ENCODE measurements around the gene HNF1A.

HNF1A gene

GRCh38 chr12:120993496-120993895 lies 15.2 kb downstream of the HNF1A start:
- POLR2A ChIA-PET = interaction anchor here (1.0 kb wide), 1 partner anchor 11 kb away, joined by 3 read pairs; no protein-coding TSS in a partner anchor
- CTCF ChIA-PET = interaction anchor here (0.7 kb wide), 1 partner anchor 347 kb away, joined by 3 read pairs; no protein-coding TSS in a partner anchor
- TF ChIP-seq PKNOX1 (IDR thresholded peaks at IDR 0.05) (no peak), SUZ12 (IDR thresholded peaks at IDR 0.05) (no peak), ELF4 (IDR thresholded peaks at IDR 0.05) (no peak), BHLHE40 (IDR thresholded peaks at IDR 0.05; ENCODE audit: borderline replicate concordance) (no peak), ARNT (IDR thresholded peaks at IDR 0.05) (no peak), NFRKB (IDR thresholded peaks at IDR 0.05) (no peak)
- DNase-seq (ENCODE audit: extremely low spot score) = no peak

GRCh38 chr12:120994059-120994458 lies 15.7 kb downstream of the HNF1A start:
- CTCF ChIA-PET = no interaction called here
- TF ChIP-seq NFRKB (IDR thresholded peaks at IDR 0.05) = no peak
- TF ChIP-seq FOXA1 (IDR thresholded peaks at IDR 0.05) = no peak
- no peak for TF ChIP-seq LEF1 (IDR thresholded peaks at IDR 0.05; ENCODE audit: borderline replicate concordance)
- no peak for TF ChIP-seq FOXK2 (IDR thresholded peaks at IDR 0.05)
- TF ChIP-seq SP1 (IDR thresholded peaks at IDR 0.05) = no peak
- no peak for TF ChIP-seq SUZ12 (IDR thresholded peaks at IDR 0.05)
- no peak for TF ChIP-seq ARNT (IDR thresholded peaks at IDR 0.05)
- TF ChIP-seq CTBP1 (IDR thresholded peaks at IDR 0.05; ENCODE audit: borderline replicate concordance) = no peak
- no peak for TF ChIP-seq BHLHE40 (IDR thresholded peaks at IDR 0.05; ENCODE audit: borderline replicate concordance)
- TF ChIP-seq ELF4 (IDR thresholded peaks at IDR 0.05) = no peak
- no peak for TF ChIP-seq ZNF384 (IDR thresholded peaks at IDR 0.05)
- no peak for TF ChIP-seq TARDBP (IDR thresholded peaks at IDR 0.05)
- no peak for TF ChIP-seq FOXM1 (IDR thresholded peaks at IDR 0.05; ENCODE audit: borderline replicate concordance)
- TF ChIP-seq L3MBTL2 (conservative IDR thresholded peaks at IDR 0.05) = no peak
- no peak for TF ChIP-seq PKNOX1 (IDR thresholded peaks at IDR 0.05)
- no peak for TF ChIP-seq HDGF (IDR thresholded peaks at IDR 0.05; ENCODE audit: borderline replicate concordance)
- POLR2A ChIA-PET = interaction anchor here (1.0 kb wide), 1 partner anchor 11 kb away, joined by 3 read pairs; no protein-coding TSS in a partner anchor
- DNase-seq (ENCODE audit: extremely low spot score) = no peak

- ChIA-PET POLR2A (interaction anchor here (0.6 kb wide), 1 partner anchor 296 kb away, joined by 3 read pairs; no protein-coding TSS in a partner anchor), CTCF (interaction anchor here (0.6 kb wide), 1 partner anchor 98 kb away, joined by 3 read pairs; no protein-coding TSS in a partner anchor)
- no peak for DNase-seq (ENCODE audit: extremely low spot score)
- TF ChIP-seq FOXK2 (IDR thresholded peaks at IDR 0.05) (no peak), BHLHE40 (IDR thresholded peaks at IDR 0.05; ENCODE audit: borderline replicate concordance) (no peak), PKNOX1 (IDR thresholded peaks at IDR 0.05) (no peak), HDGF (IDR thresholded peaks at IDR 0.05; ENCODE audit: borderline replicate concordance) (no peak), SP1 (IDR thresholded peaks at IDR 0.05) (no peak), ELF4 (IDR thresholded peaks at IDR 0.05) (no peak), L3MBTL2 (conservative IDR thresholded peaks at IDR 0.05) (no peak), ARNT (IDR thresholded peaks at IDR 0.05) (no peak), ZNF384 (IDR thresholded peaks at IDR 0.05) (no peak), FOXA1 (IDR thresholded peaks at IDR 0.05) (no peak)
These were observed 16.4 kb downstream of the HNF1A start for GRCh38 chr12:120994589-120995337.

GRCh38 chr12:120996133-120996746 lies 17.9 kb downstream of the HNF1A start:
- no peak for TF ChIP-seq SUZ12 (IDR thresholded peaks at IDR 0.05)
- no peak for TF ChIP-seq FOXA1 (IDR thresholded peaks at IDR 0.05)
- TF ChIP-seq BHLHE40 (IDR thresholded peaks at IDR 0.05; ENCODE audit: borderline replicate concordance) = no peak
- TF ChIP-seq L3MBTL2 (conservative IDR thresholded peaks at IDR 0.05) = no peak
- no peak for TF ChIP-seq CTBP1 (IDR thresholded peaks at IDR 0.05; ENCODE audit: borderline replicate concordance)
- TF ChIP-seq ELF4 (IDR thresholded peaks at IDR 0.05) = no peak
- TF ChIP-seq SP1 (IDR thresholded peaks at IDR 0.05) = no peak
- no peak for TF ChIP-seq FOXK2 (IDR thresholded peaks at IDR 0.05)
- TF ChIP-seq NFRKB (IDR thresholded peaks at IDR 0.05) = no peak
- TF ChIP-seq HDGF (IDR thresholded peaks at IDR 0.05; ENCODE audit: borderline replicate concordance) = no peak
- TF ChIP-seq LEF1 (IDR thresholded peaks at IDR 0.05; ENCODE audit: borderline replicate concordance) = no peak
- ChIA-PET POLR2A (interaction anchor here (1.1 kb wide), 1 partner anchor 10 kb away, joined by 3 read pairs; no protein-coding TSS in a partner anchor), CTCF (no interaction called here)

GRCh38 chr12:120997448-120997847 lies 19.1 kb downstream of the HNF1A start:
- ChIA-PET CTCF (no interaction called here), POLR2A (interaction anchor here (1.1 kb wide), 1 partner anchor 9 kb away, joined by 3 read pairs; no protein-coding TSS in a partner anchor)
- TF ChIP-seq LEF1 (IDR thresholded peaks at IDR 0.05; ENCODE audit: borderline replicate concordance) (no peak), L3MBTL2 (conservative IDR thresholded peaks at IDR 0.05) (no peak), PKNOX1 (IDR thresholded peaks at IDR 0.05) (no peak), ZNF384 (IDR thresholded peaks at IDR 0.05) (no peak), ARNT (IDR thresholded peaks at IDR 0.05) (no peak), SP1 (IDR thresholded peaks at IDR 0.05) (no peak), FOXM1 (IDR thresholded peaks at IDR 0.05; ENCODE audit: borderline replicate concordance) (no peak), FOXA1 (IDR thresholded peaks at IDR 0.05) (no peak), FOXK2 (IDR thresholded peaks at IDR 0.05) (no peak), ELF4 (IDR thresholded peaks at IDR 0.05) (no peak), TARDBP (IDR thresholded peaks at IDR 0.05) (no peak), SUZ12 (IDR thresholded peaks at IDR 0.05) (no peak), CTBP1 (IDR thresholded peaks at IDR 0.05; ENCODE audit: borderline replicate concordance) (no peak), HDGF (IDR thresholded peaks at IDR 0.05; ENCODE audit: borderline replicate concordance) (no peak), NFRKB (IDR thresholded peaks at IDR 0.05) (no peak), BHLHE40 (IDR thresholded peaks at IDR 0.05; ENCODE audit: borderline replicate concordance) (no peak)
- no peak for DNase-seq (ENCODE audit: extremely low spot score)

More at GRCh38 chr12:120996133-120996746, 17.9 kb downstream of the HNF1A start:
- DNase-seq (ENCODE audit: extremely low spot score) = no peak

Data from HEK293T (cell line).